ENCODE measurements around the gene KIFAP3.

DNA sequence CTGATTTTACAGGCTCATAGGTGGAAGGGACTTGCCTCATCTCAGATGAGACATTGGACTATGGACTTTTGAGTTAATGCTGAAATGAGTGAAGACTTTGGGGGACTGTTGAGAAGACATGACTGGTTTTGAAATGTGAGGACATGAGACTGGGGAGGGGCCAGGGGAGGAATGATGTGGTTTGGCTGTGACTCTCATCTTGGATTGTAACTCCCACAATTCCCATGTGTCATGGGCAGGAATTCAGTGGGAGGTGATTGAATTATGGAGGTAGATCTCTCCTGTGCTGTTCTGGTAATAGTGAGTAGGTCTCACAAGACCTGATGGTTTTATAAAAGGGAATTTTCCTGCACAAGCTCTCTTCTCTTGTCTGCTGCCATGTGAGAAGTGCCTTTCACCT, 201.6 kb downstream of the KIFAP3 start:
- TF ChIP-seq CTCF (IDR thresholded peaks at IDR 0.05) (no peak), POLR2A (IDR thresholded peaks at IDR 0.05) (no peak)
